K562 (cell line): ENCODE results near the gene C16orf92. TPM values are rescaled to one million over a fixed set of nuclear protein-coding genes. Genes with fewer than 3 reads are reported as not detected.

ENCODE experiments used
- ATAC-seq: fragments of 200-7000 bp; cut with Tn5 transposase; 3 replicates; pipeline ENCODE4 v1.9.1; 2020; ENCODE audit warnings: moderate library complexity
- BruUV-seq: library from RNA; stranded (reverse); fragments of 400-500 nt; replicated peaks from 2 replicates; lab custom pipeline; 2021; lab: Mats Ljungman, UMichigan
- CTCF ChIA-PET: fragments of 300-600 bp; formaldehyde crosslinking; extraction: SDS; loops from one replicate; lab custom pipeline; 2021; ENCODE audit warnings: low intra/inter-chr PET ratio; lab: Yijun Ruan, JAX
- POLR2A ChIA-PET: fragments of 300-600, 350-650 bp; sonication (Branson Sonifier 250); formaldehyde crosslinking; extraction: SDS; loops from one replicate; lab custom pipeline; 2021; ENCODE audit warnings: antibody characterized with exemption, inconsistent platforms; lab: Yijun Ruan, JAX
- DNase-seq, 4 experiments: peaks; one replicate each; pipeline versions ENCODE4 v3.0.0 to v3.0.0-alpha.2; 2011 to 2018; ENCODE audit warnings: low spot score in 3 of 4, mixed read lengths in 3 of 4; ENCODE audit errors: extremely low read depth in 1 of 4
- FAIRE-seq: peaks from 2 replicates; lab custom pipeline; 2011; peaks lifted over from hg19 to GRCh38; lab: Jason Lieb, UNC
- H2AFZ ChIP-seq: 2 replicates; pipeline ENCODE4 v1.6.0; 2011; ENCODE audit warnings: low read depth, low read length, control low read depth, inconsistent platforms
- H3K27ac ChIP-seq: fragments of 200-600 bp; 3 replicates; pipeline ENCODE4 v1.8.0; 2011; ENCODE audit warnings: low read depth, mild to moderate bottlenecking, control low read depth, inconsistent platforms, low read length, moderate library complexity, mixed read lengths; ENCODE audit errors: extremely low read depth
- H3K27me3 ChIP-seq, 2 experiments: fragments of 300-600 bp in 1 of 2; 2 replicates in 1 of 2; 3 replicates in 1 of 2; pipeline versions ENCODE4 v1.6.0 to v1.8.0; 2011; ENCODE audit warnings: inconsistent platforms in 2 of 2, low read length in 2 of 2, mild to moderate bottlenecking in 1 of 2, mixed read lengths in 1 of 2, moderate library complexity in 1 of 2; ENCODE audit not compliant: control insufficient read depth in 2 of 2, insufficient read depth in 2 of 2
- H3K36me3 ChIP-seq: fragments of 300-600 bp; 3 replicates; pipeline ENCODE4 v1.8.0; 2011; ENCODE audit warnings: mild to moderate bottlenecking, low read length, inconsistent platforms; ENCODE audit not compliant: control insufficient read depth, insufficient read depth
- H3K4me1 ChIP-seq, 2 experiments: fragments of 200-600 bp in 1 of 2; replicated peaks in 1 of 2; 2 replicates in 1 of 2; 3 replicates in 1 of 2; pipeline versions ENCODE4 v1.5.1 to v1.8.0; 2011; ENCODE audit warnings: inconsistent platforms in 2 of 2, low read length in 2 of 2, mild to moderate bottlenecking in 1 of 2, mixed read lengths in 1 of 2, moderate library complexity in 1 of 2; ENCODE audit not compliant: control insufficient read depth in 2 of 2, insufficient read depth in 2 of 2
- H3K4me2 ChIP-seq: 2 replicates; pipeline ENCODE4 v1.6.1; 2011; ENCODE audit warnings: low read length, control low read depth, inconsistent platforms, mixed read lengths; ENCODE audit not compliant: insufficient read depth
- H3K4me3 ChIP-seq: fragments of 200-600 bp; sonication (generic), shearing (Covaris generic); 2 replicates; pipeline ENCODE4 v1.5.1; 2016; ENCODE audit warnings: control low read depth, inconsistent platforms
- H3K79me2 ChIP-seq: fragments of 200-600 bp; 3 replicates; pipeline ENCODE4 v1.8.0; 2011; ENCODE audit warnings: low read length, inconsistent platforms; ENCODE audit not compliant: control insufficient read depth, insufficient read depth
- H3K9ac ChIP-seq, 2 experiments: 2 replicates each; pipeline versions ENCODE4 v1.6.0 to v1.6.1; 2011; ENCODE audit warnings: low read depth in 2 of 2, low read length in 2 of 2, control low read depth in 1 of 2, inconsistent platforms in 1 of 2, mild to moderate bottlenecking in 1 of 2, mixed read lengths in 1 of 2; ENCODE audit not compliant: insufficient read depth in 1 of 2
- H3K9me1 ChIP-seq: one replicate; pipeline ENCODE4 v1.6.0; 2011; ENCODE audit warnings: inconsistent platforms, mild to moderate bottlenecking, low read length, moderate library complexity; ENCODE audit not compliant: control insufficient read depth, insufficient read depth
- H3K9me3 ChIP-seq: replicated peaks from 2 replicates; pipeline ENCODE4 v1.5.1; 2011; ENCODE audit warnings: low read depth, low read length, inconsistent platforms; ENCODE audit not compliant: control insufficient read depth, insufficient read depth
- H4K20me1 ChIP-seq: replicated peaks from 2 replicates; pipeline ENCODE4 v1.6.1; 2011; ENCODE audit warnings: low read length, inconsistent platforms, mixed read lengths; ENCODE audit not compliant: control insufficient read depth, insufficient read depth
- BDP1 ChIP-seq: IDR thresholded peaks from 3 replicates; pipeline ENCODE4 v1.6.1; 2011; ENCODE audit not compliant: insufficient read length, insufficient read depth
- NR2C2 ChIP-seq, 2 experiments: fragments of 200-800 bp in 1 of 2; sonication (Bioruptor generic) in 1 of 2; sonication (generic) in 1 of 2; formaldehyde crosslinking in 1 of 2; IDR thresholded peaks; 2 replicates each; pipeline versions ENCODE4 v1.6.1 to v1.8.0; 2016 to 2022; ENCODE audit warnings: mild to moderate bottlenecking in 1 of 2, missing compliant biosample characterization in 1 of 2, missing genetic modification characterization in 1 of 2, missing genetic modification reagents in 1 of 2
- TAF1 ChIP-seq: IDR thresholded peaks from 2 replicates; pipeline ENCODE4 v1.6.1; 2011; ENCODE audit warnings: mild to moderate bottlenecking, low read length, moderate library complexity; ENCODE audit not compliant: insufficient read depth, control insufficient read depth, severe bottlenecking; ENCODE audit errors: extremely low read depth
- THRAP3 ChIP-seq: fragments of 450-650 bp; IDR thresholded peaks from 2 replicates; pipeline ENCODE4 v1.6.1; 2016; ENCODE audit warnings: mild to moderate bottlenecking, inconsistent platforms, borderline replicate concordance
- WGBS: fragments of 100-300 bp; shearing (Covaris generic); methylation state at CpG from one replicate; pipeline ENCODE4 v1.1.6; 2016; ENCODE audit warnings: low coverage, mixed read lengths; ENCODE audit not compliant: insufficient coverage; ENCODE audit errors: missing lambda C conversion rate; 5-methylcytosine and 5-hydroxymethylcytosine counted together
- in situ Hi-C: fragments of 300-500 bp; cut with MboI; formaldehyde crosslinking; loops from 4 replicates; pipeline ENCODE4 v1.15.0; 2018; ENCODE audit warnings: inconsistent platforms, mixed read lengths
- intact Hi-C: fragments of 100-400 bp; cut with micrococcal nuclease; formaldehyde crosslinking; loops from 2 replicates; pipeline ENCODE4 v1.14.2; 2022
- polyA plus RNA-seq, 8 experiments: library from polyadenylated mRNA; depleted of rRNA in 4 of 8; stranded (reverse) in 5 of 8; unstranded in 3 of 8; fragments of >200 nt; fragmentation: Nextera tagmentation in 2 of 8; fragmentation: Illumina TruSeq in 1 of 8; extraction: Ambion mirVana in 2 of 8; extraction: Trizol in 1 of 8; gene quantifications; 2 replicates each; pipeline versions ENCODE4 v1.2.1 to v1.2.3, GENCODE V29; 2011 to 2014; ENCODE audit warnings: inconsistent platforms in 1 of 8, missing spikeins in 1 of 8
- total RNA-seq, 7 experiments: library from RNA; depleted of rRNA in 6 of 7; stranded (reverse); fragments of >200 nt in 6 of 7; fragmentation: Illumina TruSeq in 2 of 7; extraction: Trizol in 2 of 7; gene quantifications; 2 replicates each; pipeline versions ENCODE4 v1.2.1 to v1.2.3, GENCODE V29; 2011 to 2021; ENCODE audit warnings: low replicate concordance in 1 of 7

C16orf92 gene
- total and polyA plus RNA-seq, 9 of the 15 experiments (the other 6 are each of a cell fraction or from before 2014, with no cell fraction given) = not detected

GRCh38 chr16:30054451-30054850, 31.5 kb downstream of the C16orf92 start:
- Histone ChIP-seq H3K9me3 (no peaks in the 10 kb centered on the region), H3K79me2 (peaks cover 14% of the 10 kb centered on the region; the same call in 2 of the 3 replicates), H3K27ac (no peak overlapping the region; the same call in 2 of the 3 replicates), H2AFZ (peak overlapping the region; percentile 40), H3K9me1 (no peaks in the 10 kb centered on the region), H3K4me1 (peaks cover 19 to 32% of the 10 kb centered on the region in 2 experiments), H4K20me1 (peaks cover 4% of the 10 kb centered on the region; the same call in 1 of the 2 replicates), H3K4me2 (peak overlapping the region; percentile 67), H3K36me3 (0 out of 3 replicates have a peak, but pooled peaks cover 5% of the 10 kb centered on the region), H3K4me3 (no peak overlapping the region), H3K27me3 (no peaks in the 10 kb centered on the region), H3K9ac (peak overlapping the region in 1 of 2 experiments; percentile 49; a peak in 1 of 4 replicates)
- TF ChIP-seq THRAP3 (no peak), NR2C2 (CRISPR knock-in tag; IDR thresholded peaks at IDR 0.05) (no peak), NR2C2 (tag; IDR thresholded peaks at IDR 0.05) (peak; percentile 9; the same call in 1 of the 2 replicates), TAF1 (no peak), BDP1 (no peak)
- ATAC-seq (no peak), DNase-seq (no peak), FAIRE-seq (no peak)
- ChIA-PET POLR2A (interaction anchor here (0.6 to 4.2 kb wide), 3 partner anchors 12 to 261 kb away, joined by 3 to 29 read pairs (median 6); partner anchors contain the start of gene ALDOA), CTCF (no interaction called here)
- intact Hi-C loops (no loop called here), in situ Hi-C loops (no loop called here)
- no TSS peak for BruUV-seq
- 57% methylated on average over 8 of the region's 8 CpGs for WGBS
